Fibroblast of lung (primary cell): ENCODE measurements around the gene NRTN. TPM values are rescaled to one million over a fixed set of nuclear protein-coding genes. Genes with fewer than 3 reads are reported as not detected.
"Not testable (repeated sequence)": the region's sequence is repeated elsewhere in the genome, so short reads cannot be mapped to it uniquely, and the experiment has no call there.

Experiments
- DNase-seq, 2 donors: peaks; one replicate each; pipeline versions ENCODE4 v3.0.0 to v3.0.0-alpha.2; 2010; ENCODE audit warnings: low read depth in 2 of 2
- H2AFZ ChIP-seq: 2 replicates; pipeline ENCODE4 v1.5.1; 2012; ENCODE audit warnings: low read length, control low read depth, inconsistent platforms
- H3K27ac ChIP-seq: 2 replicates; pipeline ENCODE4 v1.5.1; 2011; ENCODE audit warnings: low read length, control low read depth; ENCODE audit not compliant: insufficient read depth
- H3K27me3 ChIP-seq: 2 replicates; pipeline ENCODE4 v1.5.1; 2011; ENCODE audit warnings: mild to moderate bottlenecking, low read length; ENCODE audit not compliant: control insufficient read depth, insufficient read depth
- H3K36me3 ChIP-seq: 2 replicates; pipeline ENCODE4 v1.5.1; 2011; ENCODE audit warnings: low read length; ENCODE audit not compliant: control insufficient read depth, insufficient read depth
- H3K4me1 ChIP-seq: 2 replicates; pipeline ENCODE4 v1.5.1; 2011; ENCODE audit warnings: low read length; ENCODE audit not compliant: control insufficient read depth, insufficient read depth; ENCODE audit errors: extremely low read depth
- H3K4me2 ChIP-seq: 2 replicates; pipeline ENCODE4 v1.5.1; 2011; ENCODE audit warnings: low read length, control low read depth; ENCODE audit not compliant: insufficient read depth; ENCODE audit errors: extremely low read depth
- H3K4me3 ChIP-seq, 4 experiments: fragments of 200-600 bp in 1 of 4; sonication (generic) in 1 of 4; replicated peaks in 1 of 4; 2 replicates each; pipeline ENCODE4 v1.5.1; 2011 to 2016; ENCODE audit warnings: low read length in 4 of 4, low read depth in 3 of 4, mild to moderate bottlenecking in 3 of 4, control low read depth in 2 of 4, inconsistent platforms in 1 of 4, mixed read lengths in 1 of 4; ENCODE audit not compliant: insufficient read depth in 1 of 4; ENCODE audit errors: control extremely low read depth in 1 of 4
- H3K79me2 ChIP-seq: 2 replicates; pipeline ENCODE4 v1.5.1; 2012; ENCODE audit warnings: mild to moderate bottlenecking, low read length, inconsistent platforms; ENCODE audit not compliant: control insufficient read depth, insufficient read depth
- H3K9ac ChIP-seq: 2 replicates; pipeline ENCODE4 v1.5.1; 2011; ENCODE audit warnings: mild to moderate bottlenecking, low read length, control low read depth; ENCODE audit not compliant: insufficient read depth
- H3K9me3 ChIP-seq: 2 replicates; pipeline ENCODE4 v1.5.1; 2012; ENCODE audit warnings: low read depth, low read length; ENCODE audit not compliant: control insufficient read depth, insufficient read depth
- H4K20me1 ChIP-seq: 2 replicates; pipeline ENCODE4 v1.5.1; 2011; ENCODE audit warnings: low read length; ENCODE audit not compliant: control insufficient read depth, insufficient read depth; ENCODE audit errors: extremely low read depth
- CTCF ChIP-seq, 2 donors: IDR thresholded peaks in 1 of 2; conservative IDR thresholded peaks in 1 of 2; 1 replicate in 1 of 2; 2 replicates in 1 of 2; pipeline ENCODE4 v1.5.1; 2011 to 2012; ENCODE audit warnings: low read length in 2 of 2, control low read depth in 1 of 2, inconsistent platforms in 1 of 2, low read depth in 1 of 2, mild to moderate bottlenecking in 1 of 2
- EZH2 ChIP-seq: IDR thresholded peaks from 2 replicates; pipeline ENCODE4 v1.5.1; 2012; ENCODE audit warnings: low read length, control low read depth, mild to moderate bottlenecking; ENCODE audit errors: missing control alignments
- polyA plus RNA-seq, 2 donors: library from polyadenylated mRNA; depleted of rRNA in 1 of 2; stranded (reverse) in 1 of 2; unstranded in 1 of 2; fragments of >200 nt; gene quantifications; 2 replicates each; pipeline ENCODE4 v1.2.1, GENCODE V29; 2011 to 2012; ENCODE audit warnings: missing spikeins in 1 of 2
- total RNA-seq: library from RNA; depleted of rRNA; stranded (reverse); fragments of >200 nt; gene quantifications from 2 replicates; pipeline ENCODE4 v1.2.1, GENCODE V29; 2014

Gene NRTN
- total and polyA plus RNA-seq, 2 donors (not counting 1 experiment from before 2014, with no cell fraction given) = 0.11 to 0.50 TPM

GRCh38 chr19:5843295-5843927 lies 38.5 kb downstream of the NRTN start:
- no peak for TF ChIP-seq EZH2
- TF ChIP-seq CTCF (conservative IDR thresholded peaks at IDR 0.05 in 1 of 2, IDR thresholded peaks at IDR 0.05 in 1 of 2; ENCODE audit: low read depth in 1 of 2, low read length in 2 of 2) = no peak
- Histone ChIP-seq H3K9ac (no peak overlapping the region), H4K20me1 (no peaks in the 10 kb centered on the region), H3K4me1 (no peaks in the 10 kb centered on the region), H3K4me2 (no peak overlapping the region), H3K4me3 (no peak overlapping the region), H3K79me2 (no peaks in the 10 kb centered on the region), H3K36me3 (no peaks in the 10 kb centered on the region), H2AFZ (no peak overlapping the region), H3K9me3 (no peaks in the 10 kb centered on the region), H3K27me3 (peaks cover 2% of the 10 kb centered on the region), H3K27ac (no peak overlapping the region)
- DNase-seq = no peak

- Histone ChIP-seq H4K20me1 (no peaks in the 10 kb centered on the region), H3K9me3 (no peaks in the 10 kb centered on the region)
Measured at GRCh38 chr19:5844456-5845433, 39.9 kb downstream of the NRTN start.

DNA sequence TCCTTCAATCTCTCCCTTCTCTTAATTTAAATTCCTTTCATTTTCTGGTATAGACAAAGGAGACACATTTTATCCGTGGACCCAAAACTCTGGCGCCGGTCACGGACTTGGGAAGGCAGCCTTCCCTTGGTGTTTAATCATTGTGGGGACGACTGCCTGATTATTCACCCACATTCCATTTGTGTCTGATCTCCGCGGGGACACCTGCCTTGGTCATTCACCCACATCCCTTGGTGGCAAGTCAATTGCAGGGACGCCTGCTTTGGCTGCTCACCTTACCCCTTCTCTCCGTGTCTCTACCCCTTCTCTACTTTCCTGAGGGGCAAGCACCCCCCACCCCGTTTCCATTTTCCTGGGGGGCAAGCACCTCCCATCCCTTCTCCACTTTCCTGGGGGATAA lies 43.0 kb downstream of the NRTN start:
- H3K9me3 ChIP-seq, H3K4me3 ChIP-seq, H3K9ac ChIP-seq, H3K36me3 ChIP-seq, H4K20me1 ChIP-seq, H3K4me1 ChIP-seq, H2AFZ ChIP-seq, H3K27me3 ChIP-seq, H3K79me2 ChIP-seq, H3K27ac ChIP-seq, DNase-seq, H3K4me2 ChIP-seq: not testable (repeated sequence)

More at GRCh38 chr19:5844456-5845433, 39.9 kb downstream of the NRTN start:
- no peak for DNase-seq
- no peak for TF ChIP-seq CTCF (conservative IDR thresholded peaks at IDR 0.05 in 1 of 2, IDR thresholded peaks at IDR 0.05 in 1 of 2; ENCODE audit: low read depth in 1 of 2, low read length in 2 of 2)
- no peak for TF ChIP-seq EZH2
- Histone ChIP-seq H3K27me3 (peaks cover 2% of the 10 kb centered on the region), H3K4me3 (no peak overlapping the region), H3K36me3 (no peaks in the 10 kb centered on the region), H3K79me2 (no peaks in the 10 kb centered on the region), H3K27ac (no peak overlapping the region), H2AFZ (no peak overlapping the region), H3K4me2 (no peak overlapping the region), H3K4me1 (no peaks in the 10 kb centered on the region), H3K9ac (no peak overlapping the region)

- not testable (repeated sequence) for H3K9me3 ChIP-seq, H3K36me3 ChIP-seq, DNase-seq, H4K20me1 ChIP-seq, H3K4me2 ChIP-seq, H3K27ac ChIP-seq, H3K79me2 ChIP-seq, H3K9ac ChIP-seq, H3K27me3 ChIP-seq, H3K4me1 ChIP-seq, H2AFZ ChIP-seq, H3K4me3 ChIP-seq
Measured at GRCh38 chr19:5848621-5849020, 43.8 kb downstream of the NRTN start.
